ENCODE measurements around the gene BCOR.

Gene BCOR

GRCh38 chrX:40098264-40099054 lies 701 bp upstream of the BCOR start:
- no peak for DNase-seq (ENCODE audit: low read depth)

- DNase-seq (ENCODE audit: low read depth) = no peak
Observed at GRCh38 chrX:40097141-40097503, 636 bp downstream of the BCOR start.

GRCh38 chrX:40096395-40097091 lies 1.2 kb downstream of the BCOR start:
- DNase-seq (ENCODE audit: low read depth) = peak; percentile 54

GRCh38 chrX:40095583-40096394 lies 2.0 kb downstream of the BCOR start:
- DNase-seq (ENCODE audit: low read depth) = no peak

GRCh38 chrX:40094900-40095582 lies 2.7 kb downstream of the BCOR start:
- DNase-seq (ENCODE audit: low read depth) = no peak

- DNase-seq (ENCODE audit: low read depth) = no peak
Observed at GRCh38 chrX:40094041-40094899, 3.5 kb downstream of the BCOR start.

- no peak for DNase-seq (ENCODE audit: low read depth)
Observed at GRCh38 chrX:40093586-40093985, 4.2 kb downstream of the BCOR start.

GRCh38 chrX:40092808-40093435 lies 4.8 kb downstream of the BCOR start:
- DNase-seq (ENCODE audit: low read depth) = no peak

- DNase-seq (ENCODE audit: low read depth) = no peak
Observed at GRCh38 chrX:40091691-40092421, 5.9 kb downstream of the BCOR start.

- DNase-seq (ENCODE audit: low read depth) = no peak
Observed at GRCh38 chrX:40090961-40091360, 6.8 kb downstream of the BCOR start.

- DNase-seq (ENCODE audit: low read depth) = no peak
Observed at GRCh38 chrX:40090050-40090804, 7.5 kb downstream of the BCOR start.

- no peak for DNase-seq (ENCODE audit: low read depth)
Observed at GRCh38 chrX:40088803-40089540, 8.8 kb downstream of the BCOR start.

- DNase-seq (ENCODE audit: low read depth) = no peak
Observed at GRCh38 chrX:40088299-40088625, 9.5 kb downstream of the BCOR start.

GRCh38 chrX:40087425-40088298 lies 10.1 kb downstream of the BCOR start:
- no peak for DNase-seq (ENCODE audit: low read depth)

- no peak for DNase-seq (ENCODE audit: low read depth)
Observed at GRCh38 chrX:40086569-40087335, 11.0 kb downstream of the BCOR start.

- no peak for DNase-seq (ENCODE audit: low read depth)
Observed at GRCh38 chrX:40085714-40086113, 12.0 kb downstream of the BCOR start.

- DNase-seq (ENCODE audit: low read depth) = no peak
Observed at GRCh38 chrX:40085102-40085551, 12.6 kb downstream of the BCOR start.
